Thyroid gland (tissue), 4 donors: ENCODE results near the gene ADAMTS6. TPM values are rescaled to one million over a fixed set of nuclear protein-coding genes. Genes with fewer than 3 reads are reported as not detected.

Experiments used
- DNase-seq, 2 donors: peaks; one replicate each; pipeline ENCODE4 v3.0.0-alpha.2; 2019
- H3K27ac ChIP-seq, 3 donors: fragments of 200-600 bp; sonication (generic); 1 replicate in 2 of 3; 2 replicates in 1 of 3; pipeline ENCODE4 v1.5.1; 2016 to 2019; ENCODE audit warnings: mild to moderate bottlenecking in 1 of 3, moderate library complexity in 1 of 3
- H3K27me3 ChIP-seq: fragments of 200-600 bp; sonication (generic); one replicate; pipeline ENCODE4 v1.5.1; 2019
- H3K36me3 ChIP-seq, 2 donors: fragments of 200-600 bp; sonication (generic); one replicate each; pipeline ENCODE4 v1.5.1; 2016 to 2019
- H3K4me1 ChIP-seq, 2 donors: fragments of 200-600 bp; sonication (generic); one replicate each; pipeline ENCODE4 v1.5.1; 2017 to 2019
- H3K4me3 ChIP-seq, 3 donors: fragments of 200-600 bp; sonication (generic); replicated peaks in 1 of 3; 1 replicate in 2 of 3; 2 replicates in 1 of 3; pipeline ENCODE4 v1.5.1; 2016; ENCODE audit warnings: mild to moderate bottlenecking in 1 of 3
- H3K9me3 ChIP-seq: fragments of 200-600 bp; sonication (generic); one replicate; pipeline ENCODE4 v1.5.1; 2017
- POLR2A ChIP-seq, 2 donors: fragments of 450-650 bp; IDR thresholded peaks; one replicate each; pipeline ENCODE4 v1.6.1; 2017; ENCODE audit warnings: antibody characterized with exemption in 2 of 2, mild to moderate bottlenecking in 2 of 2, moderate library complexity in 1 of 2
- WGBS, 2 donors: methylation state at CpG; one replicate each; pipeline ENCODE4 v1.1.5; 2017; 5-methylcytosine and 5-hydroxymethylcytosine counted together
- intact Hi-C: fragments of 100-400 bp; cut with DNase I; formaldehyde crosslinking; loops from one replicate; pipeline ENCODE4 v1.15.1; 2023
- total RNA-seq, 4 donors: library from RNA; depleted of rRNA; stranded (reverse); fragments of >200 nt; gene quantifications; one replicate each; pipeline ENCODE4 v1.2.3, GENCODE V29; 2016
- TF ChIP-seq, protein P1 (sequence below), 6 experiments: fragments of 200-600 bp in 3 of 6; fragments of 450-650 bp in 3 of 6; sonication (generic) in 3 of 6; IDR thresholded peaks; one replicate each; pipeline ENCODE4 v1.5.1; 2016 to 2019; ENCODE audit warnings: antibody characterized with exemption in 6 of 6, mild to moderate bottlenecking in 2 of 6, inconsistent platforms in 1 of 6, moderate library complexity in 1 of 6

ADAMTS6 gene
- total RNA-seq, 4 donors from 2014 or later = 1.0 to 3.4 (median 3.3) TPM

GRCh38 chr5:65307931-65308330, 173.8 kb downstream of the ADAMTS6 start:
- no peak for TF ChIP-seq POLR2A (IDR thresholded peaks at IDR 0.05)
- TF ChIP-seq, protein P1, sequence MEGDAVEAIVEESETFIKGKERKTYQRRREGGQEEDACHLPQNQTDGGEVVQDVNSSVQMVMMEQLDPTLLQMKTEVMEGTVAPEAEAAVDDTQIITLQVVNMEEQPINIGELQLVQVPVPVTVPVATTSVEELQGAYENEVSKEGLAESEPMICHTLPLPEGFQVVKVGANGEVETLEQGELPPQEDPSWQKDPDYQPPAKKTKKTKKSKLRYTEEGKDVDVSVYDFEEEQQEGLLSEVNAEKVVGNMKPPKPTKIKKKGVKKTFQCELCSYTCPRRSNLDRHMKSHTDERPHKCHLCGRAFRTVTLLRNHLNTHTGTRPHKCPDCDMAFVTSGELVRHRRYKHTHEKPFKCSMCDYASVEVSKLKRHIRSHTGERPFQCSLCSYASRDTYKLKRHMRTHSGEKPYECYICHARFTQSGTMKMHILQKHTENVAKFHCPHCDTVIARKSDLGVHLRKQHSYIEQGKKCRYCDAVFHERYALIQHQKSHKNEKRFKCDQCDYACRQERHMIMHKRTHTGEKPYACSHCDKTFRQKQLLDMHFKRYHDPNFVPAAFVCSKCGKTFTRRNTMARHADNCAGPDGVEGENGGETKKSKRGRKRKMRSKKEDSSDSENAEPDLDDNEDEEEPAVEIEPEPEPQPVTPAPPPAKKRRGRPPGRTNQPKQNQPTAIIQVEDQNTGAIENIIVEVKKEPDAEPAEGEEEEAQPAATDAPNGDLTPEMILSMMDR (IDR thresholded peaks at IDR 0.05) = no peak
- no peaks in the 10 kb centered on the region for H3K9me3 ChIP-seq
- DNase-seq = no peak
- WGBS, 2 donors = 35 to 41% methylated on average over 1 of the region's 1 CpG
- no peaks in the 10 kb centered on the region for H3K4me1 ChIP-seq
- H3K4me3 ChIP-seq = no peak overlapping the region
- H3K27me3 ChIP-seq = no peaks in the 10 kb centered on the region
- intact Hi-C loops = no loop called here
- no peaks in the 10 kb centered on the region for H3K36me3 ChIP-seq
- no peak overlapping the region for H3K27ac ChIP-seq

DNA sequence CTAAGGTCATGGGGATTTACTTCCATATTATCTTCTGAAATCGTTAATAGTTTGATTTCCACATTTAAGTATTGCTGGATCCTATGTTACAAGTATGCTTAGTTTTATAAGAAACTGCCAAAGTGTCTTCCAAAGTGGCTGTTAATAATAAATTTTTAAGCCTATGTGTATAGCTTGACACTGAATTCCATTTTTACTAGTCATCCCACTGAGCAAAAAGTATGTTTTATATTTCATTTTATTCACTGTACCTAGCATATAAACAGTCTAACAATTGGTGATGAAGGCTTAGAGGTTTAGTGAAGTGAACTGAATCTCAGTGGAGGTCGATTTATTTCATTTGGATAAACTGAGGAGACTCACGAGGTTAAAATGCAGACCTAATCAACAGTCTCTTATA, 174.6 kb downstream of the ADAMTS6 start:
- Histone ChIP-seq H3K27ac (no peak overlapping the region), H3K36me3 (no peaks in the 10 kb centered on the region), H3K27me3 (no peaks in the 10 kb centered on the region), H3K4me3 (no peak overlapping the region), H3K4me1 (no peaks in the 10 kb centered on the region), H3K9me3 (no peaks in the 10 kb centered on the region)
- no peak for TF ChIP-seq POLR2A (IDR thresholded peaks at IDR 0.05)
- TF ChIP-seq, protein P1 (IDR thresholded peaks at IDR 0.05) = no peak
- 91 to 92% methylated on average over 3 of the region's 3 CpGs for WGBS, 2 donors
- intact Hi-C loops = no loop called here
- DNase-seq = no peak

DNA sequence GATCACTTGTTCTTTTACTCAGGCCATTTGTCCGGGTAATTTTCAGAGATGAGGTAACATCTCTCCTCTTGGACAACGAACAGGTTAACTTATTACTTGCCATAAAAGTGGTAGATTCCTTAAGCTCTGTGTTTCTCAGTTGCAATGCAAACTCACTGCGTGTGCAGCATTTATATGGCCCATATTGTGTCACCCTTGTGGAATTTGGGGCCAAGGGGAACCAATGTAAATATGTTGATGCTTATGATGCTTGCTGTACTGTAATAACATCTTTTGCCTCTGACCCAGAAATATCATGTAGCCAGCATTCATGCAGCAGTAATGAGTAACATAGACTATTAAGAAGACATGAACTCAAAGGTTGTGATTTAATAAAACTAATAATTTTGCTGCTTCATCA, 175.8 kb downstream of the ADAMTS6 start:
- Histone ChIP-seq H3K4me3 (no peak overlapping the region), H3K9me3 (no peaks in the 10 kb centered on the region), H3K27ac (no peak overlapping the region), H3K4me1 (no peaks in the 10 kb centered on the region), H3K27me3 (no peaks in the 10 kb centered on the region), H3K36me3 (no peaks in the 10 kb centered on the region)
- 85 to 93% methylated on average over 3 of the region's 3 CpGs for WGBS, 2 donors
- TF ChIP-seq POLR2A (IDR thresholded peaks at IDR 0.05) = no peak
- TF ChIP-seq, protein P1 (IDR thresholded peaks at IDR 0.05) = no peak
- no peak for DNase-seq
- intact Hi-C loops = no loop called here

DNA sequence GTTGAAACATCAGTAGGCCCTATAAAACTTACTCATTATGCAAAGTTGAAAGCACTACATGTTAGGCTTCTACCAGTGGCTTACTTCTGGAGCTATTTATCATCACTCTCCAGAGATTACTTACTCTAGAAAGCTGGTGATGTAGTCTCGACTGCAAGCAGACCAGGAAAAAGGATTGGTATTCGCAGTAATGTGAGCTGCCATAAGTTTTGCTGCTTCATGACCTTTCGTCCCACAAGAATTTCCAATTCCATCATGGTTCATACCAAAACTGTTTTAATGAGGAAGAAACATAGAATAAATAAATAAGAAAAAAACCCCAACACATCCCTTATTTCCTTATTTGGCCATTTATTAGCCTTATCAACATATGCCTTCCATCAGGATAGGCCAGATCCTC, 181.9 kb downstream of the ADAMTS6 start:
- H3K4me3 ChIP-seq = no peak overlapping the region
- H3K36me3 ChIP-seq = no peaks in the 10 kb centered on the region
- no peak overlapping the region for H3K27ac ChIP-seq
- WGBS, 2 donors = 84 to 88% methylated on average over 3 of the region's 3 CpGs
- intact Hi-C loops = no loop called here
- TF ChIP-seq, protein P1 (IDR thresholded peaks at IDR 0.05) = no peak
- TF ChIP-seq POLR2A (IDR thresholded peaks at IDR 0.05) = no peak
- H3K9me3 ChIP-seq = no peaks in the 10 kb centered on the region
- H3K27me3 ChIP-seq = no peaks in the 10 kb centered on the region
- DNase-seq = no peak
- no peaks in the 10 kb centered on the region for H3K4me1 ChIP-seq

GRCh38 chr5:65296067-65296466, 185.7 kb downstream of the ADAMTS6 start:
- no peaks in the 10 kb centered on the region for H3K4me1 ChIP-seq
- H3K36me3 ChIP-seq = no peaks in the 10 kb centered on the region
- 93 to 96% methylated on average over 1 of the region's 1 CpG for WGBS, 2 donors
- no peak for DNase-seq
- H3K27ac ChIP-seq = no peak overlapping the region
- no peak for TF ChIP-seq POLR2A (IDR thresholded peaks at IDR 0.05)
- TF ChIP-seq, protein P1 (IDR thresholded peaks at IDR 0.05) = no peak
- no peaks in the 10 kb centered on the region for H3K9me3 ChIP-seq
- intact Hi-C loops = no loop called here
- no peak overlapping the region for H3K4me3 ChIP-seq
- no peaks in the 10 kb centered on the region for H3K27me3 ChIP-seq
